B cell (primary cell): ENCODE results near the gene OR11G2. TPM values are rescaled to one million over a fixed set of nuclear protein-coding genes. Genes with fewer than 3 reads are reported as not detected.
"Not testable (repeated sequence)": the region's sequence is repeated elsewhere in the genome, so short reads cannot be mapped to it uniquely, and the experiment has no call there.

Experiments used
- ATAC-seq: fragments of 200-7000 bp; cut with Tn5 transposase; one replicate; pipeline ENCODE4 v1.10.0; 2021; ENCODE audit warnings: low read depth, mild to moderate bottlenecking, moderate number of reproducible peaks, moderate library complexity
- CTCF ChIA-PET: fragments of 350-600 bp; sonication (Branson Sonifier 250); formaldehyde crosslinking; loops from one replicate; lab custom pipeline; 2021; ENCODE audit warnings: antibody characterized with exemption, inconsistent platforms; lab: Charles Lee
- POLR2A ChIA-PET: fragments of 350-600 bp; sonication (Branson Sonifier 250); formaldehyde crosslinking; loops from one replicate; lab custom pipeline; 2021; ENCODE audit warnings: antibody characterized with exemption; lab: Charles Lee
- DNase-seq: peaks from one replicate; pipeline ENCODE4 v3.0.0; 2013
- H2AFZ ChIP-seq: 2 replicates; pipeline ENCODE4 v1.6.1; 2012; ENCODE audit warnings: mild to moderate bottlenecking, low read depth, low read length; ENCODE audit not compliant: insufficient read depth, poor library complexity, severe bottlenecking
- H3K27ac ChIP-seq, 2 donors: 1 replicate in 1 of 2; 2 replicates in 1 of 2; pipeline ENCODE4 v1.5.1; 2012 to 2013; ENCODE audit warnings: low read length in 2 of 2, mild to moderate bottlenecking in 2 of 2, moderate library complexity in 1 of 2
- H3K27me3 ChIP-seq, 4 experiments: fragments of 200-600 bp in 1 of 4; sonication (generic) in 1 of 4; replicated peaks in 1 of 4; 1 replicate in 2 of 4; 2 replicates in 2 of 4; pipeline versions ENCODE4 v1.6.1 to v1.7.0; 2013 to 2016; ENCODE audit warnings: low read length in 3 of 4, mild to moderate bottlenecking in 2 of 4, mixed read lengths in 1 of 4, moderate library complexity in 1 of 4; ENCODE audit not compliant: insufficient read depth in 4 of 4, control insufficient read depth in 3 of 4; ENCODE audit errors: control extremely low read depth in 1 of 4
- H3K36me3 ChIP-seq, 2 experiments: replicated peaks in 1 of 2; 1 replicate in 1 of 2; 2 replicates in 1 of 2; pipeline versions ENCODE4 v1.6.1 to v1.7.1; 2013; ENCODE audit warnings: low read length in 1 of 2; ENCODE audit not compliant: insufficient read depth in 2 of 2, control insufficient read depth in 1 of 2; ENCODE audit errors: control extremely low read depth in 1 of 2, extremely low read depth in 1 of 2
- H3K4me1 ChIP-seq, 2 donors: fragments of 200-600 bp in 1 of 2; sonication (generic) in 1 of 2; 1 replicate in 1 of 2; 2 replicates in 1 of 2; pipeline versions ENCODE4 v1.5.1 to v1.6.1; 2013 to 2017; ENCODE audit warnings: low read length in 2 of 2; ENCODE audit not compliant: control insufficient read depth in 2 of 2, insufficient read depth in 2 of 2
- H3K4me2 ChIP-seq: replicated peaks from 2 replicates; pipeline ENCODE3; 2012; ENCODE audit warnings: mild to moderate bottlenecking, low read depth, low read length; ENCODE audit not compliant: poor library complexity, severe bottlenecking
- H3K4me3 ChIP-seq, 5 experiments: fragments of 200-600 bp in 1 of 5; sonication (generic) in 1 of 5; 1 replicate in 3 of 5; 2 replicates in 2 of 5; pipeline versions ENCODE4 v1.5.1 to v1.7.0; 2011 to 2016; ENCODE audit warnings: low read length in 4 of 5, mild to moderate bottlenecking in 4 of 5, low read depth in 2 of 5, control low read depth in 1 of 5, moderate library complexity in 1 of 5; ENCODE audit not compliant: insufficient read depth in 1 of 5; ENCODE audit errors: control extremely low read depth in 1 of 5, extremely low read depth in 1 of 5
- H3K79me2 ChIP-seq: fragments of 200-600 bp; sonication (generic); one replicate; pipeline ENCODE4 v1.6.0; 2016; ENCODE audit warnings: low read length; ENCODE audit not compliant: control insufficient read depth, insufficient read depth
- H3K9ac ChIP-seq: fragments of 200-600 bp; sonication (generic); 2 replicates; pipeline ENCODE4 v1.6.1; 2017; ENCODE audit warnings: mild to moderate bottlenecking, low read length, moderate library complexity
- H3K9me3 ChIP-seq, 3 donors: one replicate each; pipeline versions ENCODE4 v1.6.1 to v1.7.1; 2013; ENCODE audit warnings: low read length in 2 of 3; ENCODE audit not compliant: control insufficient read depth in 2 of 3, insufficient read depth in 1 of 3; ENCODE audit errors: control extremely low read depth in 1 of 3
- H4K20me1 ChIP-seq: 2 replicates; pipeline ENCODE4 v1.6.0; 2012; ENCODE audit warnings: mild to moderate bottlenecking, low read length; ENCODE audit not compliant: insufficient read depth, control insufficient read depth, poor library complexity, severe bottlenecking
- H3K27ac Mint-ChIP-seq: one replicate; pipeline ENCODE4 v1.8.0; 2021; ENCODE audit warnings: mixed read lengths
- H3K27me3 Mint-ChIP-seq: one replicate; pipeline ENCODE4 v1.8.0; 2021; ENCODE audit warnings: mixed read lengths
- H3K4me1 Mint-ChIP-seq: one replicate; pipeline ENCODE4 v1.8.0; 2021; ENCODE audit warnings: mixed read lengths
- H3K4me3 Mint-ChIP-seq: one replicate; pipeline ENCODE4 v1.8.0; 2021; ENCODE audit warnings: mixed read lengths
- H3K9me3 Mint-ChIP-seq: one replicate; pipeline ENCODE4 v1.8.0; 2022; ENCODE audit warnings: mixed read lengths; ENCODE audit not compliant: insufficient read depth
- EZH2 ChIP-seq: IDR thresholded peaks from 2 replicates; pipeline ENCODE4 v1.6.1; 2012; ENCODE audit warnings: borderline replicate concordance, low read depth, mild to moderate bottlenecking, moderate library complexity, low read length; ENCODE audit not compliant: insufficient read depth, poor library complexity, severe bottlenecking
- intact Hi-C: fragments of 100-400 bp; cut with micrococcal nuclease; formaldehyde crosslinking; loops from one replicate; pipeline ENCODE4 v1.10.0; 2022
- polyA plus RNA-seq: library from polyadenylated mRNA; depleted of rRNA; stranded (reverse); fragments of >200 nt; gene quantifications from 2 replicates; pipeline ENCODE4 v1.2.3, GENCODE V29; 2012
- total RNA-seq, 2 donors: library from RNA; stranded (reverse); fragments of 120-200 nt in 1 of 2; gene quantifications; 1 replicate in 1 of 2; 2 replicates in 1 of 2; pipeline versions ENCODE4 v1.2.3 to v1.2.4, GENCODE V29; 2013 to 2022
- TF ChIP-seq, protein P1 (sequence below): fragments of 200-600 bp; IDR thresholded peaks from one replicate; pipeline ENCODE4 v1.8.0; 2022; ENCODE audit warnings: antibody characterized with exemption, mild to moderate bottlenecking

The OR11G2 gene
- total and polyA plus RNA-seq, 2 donors (not counting 1 experiment from before 2014, with no cell fraction given), result not detected

DNA sequence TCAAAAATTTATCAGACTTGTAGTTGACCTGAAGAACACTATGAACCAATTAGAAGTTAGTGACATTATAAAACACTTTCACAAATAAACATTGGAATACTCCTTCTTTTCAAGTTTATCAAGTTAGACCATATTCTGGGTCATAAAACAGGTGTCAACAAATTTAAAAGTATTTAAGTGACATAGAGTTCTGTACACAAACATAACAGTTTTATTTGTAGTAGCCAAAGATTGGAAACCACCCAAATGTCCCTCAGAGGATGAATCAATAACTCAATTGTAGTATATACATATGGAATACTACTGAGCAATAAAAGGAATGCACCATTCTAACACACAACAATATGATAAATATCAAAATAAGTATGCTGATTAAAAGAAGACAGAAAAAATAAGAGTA, 23.6 kb upstream of the OR11G2 start:
- Histone ChIP-seq H2AFZ (no peak overlapping the region), H3K4me2 (no peak overlapping the region), H3K27ac (no peak overlapping the region), H3K4me1 (no peaks in the 10 kb centered on the region), H3K36me3 (no peaks in the 10 kb centered on the region), H3K4me3 (no peak overlapping the region), H4K20me1 (no peaks in the 10 kb centered on the region), H3K27me3 (no peaks in the 10 kb centered on the region), H3K79me2 (no peaks in the 10 kb centered on the region), H3K9me3 (peaks cover 1 to 17% (median 9%) of the 10 kb centered on the region in 3 donors), H3K9ac (no peak overlapping the region)
- Mint-ChIP-seq H3K4me1 (no peaks in the 10 kb centered on the region), H3K4me3 (no peak overlapping the region), H3K9me3 (peaks cover 12% of the 10 kb centered on the region), H3K27me3 (peaks cover 17% of the 10 kb centered on the region), H3K27ac (no peak overlapping the region)
- ChIA-PET CTCF (no interaction called here), POLR2A (no interaction called here)
- TF ChIP-seq, protein P1, sequence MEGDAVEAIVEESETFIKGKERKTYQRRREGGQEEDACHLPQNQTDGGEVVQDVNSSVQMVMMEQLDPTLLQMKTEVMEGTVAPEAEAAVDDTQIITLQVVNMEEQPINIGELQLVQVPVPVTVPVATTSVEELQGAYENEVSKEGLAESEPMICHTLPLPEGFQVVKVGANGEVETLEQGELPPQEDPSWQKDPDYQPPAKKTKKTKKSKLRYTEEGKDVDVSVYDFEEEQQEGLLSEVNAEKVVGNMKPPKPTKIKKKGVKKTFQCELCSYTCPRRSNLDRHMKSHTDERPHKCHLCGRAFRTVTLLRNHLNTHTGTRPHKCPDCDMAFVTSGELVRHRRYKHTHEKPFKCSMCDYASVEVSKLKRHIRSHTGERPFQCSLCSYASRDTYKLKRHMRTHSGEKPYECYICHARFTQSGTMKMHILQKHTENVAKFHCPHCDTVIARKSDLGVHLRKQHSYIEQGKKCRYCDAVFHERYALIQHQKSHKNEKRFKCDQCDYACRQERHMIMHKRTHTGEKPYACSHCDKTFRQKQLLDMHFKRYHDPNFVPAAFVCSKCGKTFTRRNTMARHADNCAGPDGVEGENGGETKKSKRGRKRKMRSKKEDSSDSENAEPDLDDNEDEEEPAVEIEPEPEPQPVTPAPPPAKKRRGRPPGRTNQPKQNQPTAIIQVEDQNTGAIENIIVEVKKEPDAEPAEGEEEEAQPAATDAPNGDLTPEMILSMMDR, result no peak
- no peak for TF ChIP-seq EZH2
- ATAC-seq, result no peak
- no peak for DNase-seq
- intact Hi-C loops, result no loop called here

DNA sequence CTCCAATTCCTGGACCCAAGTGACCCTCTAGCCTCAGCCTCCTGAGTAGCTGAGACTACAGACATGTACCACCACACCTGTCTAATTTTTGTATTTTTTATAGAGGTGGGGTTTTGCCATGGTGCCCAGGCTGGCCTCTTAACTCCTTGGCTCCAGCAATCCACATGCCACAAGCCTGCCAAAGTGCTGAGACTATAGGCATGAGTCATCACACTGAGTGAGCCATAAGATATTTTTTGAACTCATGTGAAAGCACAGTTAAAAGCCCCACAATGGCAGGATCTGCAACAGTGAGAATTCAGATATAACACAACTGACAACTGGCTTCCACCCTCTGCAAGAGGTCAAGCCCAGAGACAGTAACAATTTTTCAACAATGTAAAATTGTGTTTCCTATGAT, 20.8 kb upstream of the OR11G2 start:
- ATAC-seq, H3K4me1 ChIP-seq, H3K4me3 ChIP-seq, H4K20me1 ChIP-seq, H3K9ac ChIP-seq, intact Hi-C loops, H3K9me3 Mint-ChIP-seq, H3K27ac Mint-ChIP-seq, H2AFZ ChIP-seq, DNase-seq, H3K9me3 ChIP-seq, CTCF ChIA-PET, H3K79me2 ChIP-seq, H3K36me3 ChIP-seq, H3K27ac ChIP-seq, H3K4me3 Mint-ChIP-seq, POLR2A ChIA-PET, H3K27me3 ChIP-seq, H3K4me1 Mint-ChIP-seq, H3K4me2 ChIP-seq: not testable (repeated sequence)
- peaks cover 11% of the 10 kb centered on the region for H3K27me3 Mint-ChIP-seq

DNA sequence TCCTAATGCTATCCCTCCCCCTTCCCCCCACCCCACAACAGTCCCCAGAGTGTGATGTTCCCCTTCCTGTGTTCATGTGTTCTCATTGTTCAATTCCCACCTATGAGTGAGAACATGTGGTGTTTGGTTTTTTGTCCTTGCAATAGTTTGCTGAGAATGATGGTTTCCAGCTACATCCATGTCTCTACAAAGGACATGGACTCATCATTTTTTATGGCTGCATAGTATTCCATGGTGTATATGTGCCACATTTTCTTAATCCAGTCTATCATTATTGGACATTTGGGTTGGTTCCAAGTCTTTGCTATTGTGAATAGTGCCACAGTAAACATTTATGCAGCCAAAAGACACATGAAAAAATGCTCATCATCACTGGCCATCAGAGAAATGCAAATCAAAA, 16.5 kb upstream of the OR11G2 start:
- H3K27ac Mint-ChIP-seq, H3K4me1 Mint-ChIP-seq, intact Hi-C loops: not testable (repeated sequence)

More for the DNA sequence above, 16.5 kb upstream of the OR11G2 start:
- CTCF ChIA-PET, H3K9me3 ChIP-seq, H3K9me3 Mint-ChIP-seq, ATAC-seq, H3K79me2 ChIP-seq, DNase-seq, H3K4me2 ChIP-seq, H3K4me3 Mint-ChIP-seq, H2AFZ ChIP-seq, H3K9ac ChIP-seq, H3K4me1 ChIP-seq, H3K27ac ChIP-seq, H3K36me3 ChIP-seq, H3K4me3 ChIP-seq, H4K20me1 ChIP-seq, POLR2A ChIA-PET, H3K27me3 ChIP-seq: not testable (repeated sequence)
- peaks cover 14% of the 10 kb centered on the region for H3K27me3 Mint-ChIP-seq
